ENCODE results near the gene KCNK3.
"Not testable (repeated sequence)": the region's sequence is repeated elsewhere in the genome, so short reads cannot be mapped to it uniquely, and the experiment has no call there.

KCNK3 gene

DNA sequence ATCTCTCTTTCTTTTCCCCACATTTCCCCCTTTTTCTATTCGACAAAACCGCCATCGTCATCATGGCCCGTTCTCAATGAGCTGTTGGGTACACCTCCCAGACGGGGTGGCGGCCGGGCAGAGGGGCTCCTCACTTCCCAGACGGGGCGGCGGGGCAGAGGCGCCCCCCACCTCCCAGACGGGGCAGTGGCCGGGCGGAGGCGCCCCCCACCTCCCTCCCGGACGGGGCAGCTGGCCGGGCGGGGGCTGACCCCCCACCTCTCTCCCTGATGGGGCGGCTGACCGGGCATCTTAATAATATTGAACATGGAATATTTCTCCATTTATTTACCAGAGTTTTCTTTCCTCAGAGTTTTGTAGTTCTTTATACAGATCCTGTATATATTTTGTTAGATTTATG, 27.2 kb upstream of the KCNK3 start:
- in situ Hi-C loops (cut with MboI; ENCODE audit: low sequenced_read_pairs), result not testable (repeated sequence)

DNA sequence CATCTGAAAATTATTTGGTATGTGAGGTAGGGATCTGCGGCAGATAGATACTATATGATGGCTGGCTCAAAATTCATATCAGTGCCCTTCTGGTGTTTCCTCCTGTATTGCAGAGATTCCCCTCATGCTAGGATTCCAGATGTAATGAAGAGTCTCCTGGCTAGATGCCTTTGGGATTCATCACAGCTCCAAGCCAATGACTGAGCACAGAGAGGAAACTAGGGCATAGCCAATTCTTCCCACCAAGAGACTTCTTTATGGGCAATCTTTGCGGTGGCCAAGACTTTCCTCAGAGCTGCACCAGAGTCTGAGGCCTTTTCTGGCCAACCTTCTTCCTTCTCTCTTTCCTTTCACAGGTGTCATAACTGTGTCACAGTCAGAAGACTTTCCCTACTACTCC, 25.9 kb upstream of the KCNK3 start:
- in situ Hi-C loops (cut with MboI; ENCODE audit: low sequenced_read_pairs), result no loop called here

GRCh38 chr2:26668041-26668440, 24.5 kb upstream of the KCNK3 start:
- in situ Hi-C loops (cut with MboI; ENCODE audit: low sequenced_read_pairs), result no loop called here

- in situ Hi-C loops (cut with MboI; ENCODE audit: low sequenced_read_pairs), result no loop called here
Measured at GRCh38 chr2:26668856-26669750, 23.4 kb upstream of the KCNK3 start.

- in situ Hi-C loops (cut with MboI; ENCODE audit: low sequenced_read_pairs), result no loop called here
Measured at GRCh38 chr2:26670171-26670570, 22.4 kb upstream of the KCNK3 start.

GRCh38 chr2:26670931-26671460, 21.5 kb upstream of the KCNK3 start:
- in situ Hi-C loops (cut with MboI; ENCODE audit: low sequenced_read_pairs), result no loop called here

- in situ Hi-C loops (cut with MboI; ENCODE audit: low sequenced_read_pairs), result no loop called here
Measured at GRCh38 chr2:26671691-26672090, 20.8 kb upstream of the KCNK3 start.

GRCh38 chr2:26672112-26672817, 20.3 kb upstream of the KCNK3 start:
- in situ Hi-C loops (cut with MboI; ENCODE audit: low sequenced_read_pairs), result no loop called here

DNA sequence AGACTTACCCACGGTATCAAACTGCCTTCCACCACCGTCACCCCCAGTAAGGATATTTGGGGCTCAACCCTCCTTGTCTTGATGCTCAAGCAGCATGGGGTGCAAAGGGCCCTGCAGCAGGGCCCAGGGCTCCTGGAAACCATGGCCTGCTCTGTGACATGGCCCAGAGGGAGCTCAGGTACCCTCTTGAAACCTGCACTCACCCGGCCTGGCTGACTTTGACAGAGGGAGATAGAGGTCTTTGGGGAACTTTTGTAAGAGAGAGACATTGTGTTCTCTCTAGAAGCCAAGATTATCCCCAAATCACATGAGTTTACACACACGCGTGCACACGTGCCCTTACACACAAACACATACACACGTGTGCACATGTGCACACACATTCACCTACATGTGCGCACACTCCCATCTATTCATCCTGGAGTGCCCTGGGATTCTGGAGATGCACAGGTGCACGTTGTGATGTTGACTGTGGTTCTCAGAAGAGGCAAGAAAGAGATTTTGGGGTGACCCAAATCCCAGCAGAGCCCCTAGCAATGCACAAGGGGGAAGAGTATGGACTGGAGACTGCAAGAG, 19.6 kb upstream of the KCNK3 start:
- in situ Hi-C loops (cut with MboI; ENCODE audit: low sequenced_read_pairs), result no loop called here

DNA sequence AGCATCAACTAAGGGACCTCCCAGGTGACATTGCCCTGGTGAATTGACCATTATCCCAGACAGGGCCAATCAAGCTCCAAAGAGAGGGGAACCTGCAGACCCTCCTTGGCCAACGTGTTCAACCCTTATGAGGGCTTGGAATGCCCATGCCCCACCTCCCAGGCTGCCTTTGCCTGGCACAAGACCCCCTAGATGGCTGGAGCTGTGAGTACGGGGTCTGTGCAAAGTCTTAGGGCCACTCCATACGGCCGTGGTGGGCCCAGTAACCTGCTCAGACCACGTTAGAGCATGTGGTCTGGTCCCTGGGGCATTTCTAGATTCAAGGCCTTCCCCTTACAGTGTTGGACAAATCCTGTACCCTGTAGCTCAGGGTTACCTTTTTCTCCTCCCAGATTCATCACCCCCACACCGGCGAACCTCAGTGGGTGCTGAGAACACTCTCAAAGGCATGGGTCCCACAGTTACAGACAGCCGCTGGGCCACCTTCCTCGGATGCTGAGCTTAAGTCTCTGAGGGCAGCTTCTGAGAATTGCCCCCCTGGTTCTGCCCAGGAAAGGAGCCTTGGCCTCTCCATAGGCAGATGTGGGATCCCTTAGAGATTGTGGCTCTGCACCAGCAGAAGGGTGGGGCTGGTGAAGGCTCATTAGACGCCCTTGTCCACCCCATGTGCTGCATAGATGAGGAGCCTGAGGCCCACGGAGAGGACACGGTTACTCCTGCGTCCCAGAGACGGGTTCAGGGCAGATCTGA, 18.3 kb upstream of the KCNK3 start:
- in situ Hi-C loops (cut with MboI; ENCODE audit: low sequenced_read_pairs), result no loop called here

GRCh38 chr2:26674771-26675170, 17.8 kb upstream of the KCNK3 start:
- in situ Hi-C loops (cut with MboI; ENCODE audit: low sequenced_read_pairs), result no loop called here

GRCh38 chr2:26675651-26676255, 16.8 kb upstream of the KCNK3 start:
- in situ Hi-C loops (cut with MboI; ENCODE audit: low sequenced_read_pairs), result no loop called here

GRCh38 chr2:26678035-26678434, 14.5 kb upstream of the KCNK3 start:
- in situ Hi-C loops (cut with MboI; ENCODE audit: low sequenced_read_pairs), result no loop called here

DNA sequence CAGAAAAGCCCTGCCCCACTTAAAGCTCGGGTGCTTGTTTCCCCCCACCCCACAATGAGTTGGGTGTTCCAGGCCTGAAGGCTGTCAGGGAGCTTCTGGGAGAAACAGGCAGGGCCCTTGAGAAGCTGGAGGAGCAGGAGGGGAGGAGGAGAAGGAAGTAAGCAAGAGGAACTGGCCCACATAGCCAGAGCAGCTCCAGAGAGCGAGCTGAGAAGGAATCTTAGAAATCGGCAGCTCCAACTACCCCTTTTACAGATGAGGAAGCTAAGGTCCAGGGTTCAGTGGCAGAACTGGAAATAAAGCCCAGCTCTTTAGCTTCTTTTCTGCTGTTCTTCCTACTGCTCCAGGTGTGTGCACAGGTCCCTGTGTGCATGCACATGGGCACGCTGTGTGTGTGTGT, 12.7 kb upstream of the KCNK3 start:
- in situ Hi-C loops (cut with MboI; ENCODE audit: low sequenced_read_pairs), result no loop called here

- in situ Hi-C loops (cut with MboI; ENCODE audit: low sequenced_read_pairs), result no loop called here
Measured at GRCh38 chr2:26681656-26682055, 10.9 kb upstream of the KCNK3 start.

DNA sequence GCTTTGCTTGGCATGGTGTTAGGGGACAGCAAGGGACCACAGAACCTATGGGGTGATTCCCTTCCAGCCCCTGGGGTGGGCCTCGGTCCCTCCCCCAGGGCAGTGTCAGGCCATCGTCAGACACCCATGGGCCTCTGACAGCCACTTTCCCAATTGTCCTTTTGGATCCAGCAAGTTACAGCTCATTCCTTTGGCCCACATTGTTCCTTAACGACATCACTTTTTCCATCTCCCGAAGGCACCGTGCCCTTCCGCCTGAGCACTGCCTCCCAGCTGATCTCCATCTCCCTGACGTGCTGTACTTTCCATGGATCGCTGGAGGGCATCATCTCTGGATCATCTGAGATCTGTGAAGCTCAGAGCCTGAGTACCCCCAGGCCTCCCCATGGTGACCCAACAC, 10.4 kb upstream of the KCNK3 start:
- in situ Hi-C loops (cut with MboI; ENCODE audit: low sequenced_read_pairs), result no loop called here

DNA sequence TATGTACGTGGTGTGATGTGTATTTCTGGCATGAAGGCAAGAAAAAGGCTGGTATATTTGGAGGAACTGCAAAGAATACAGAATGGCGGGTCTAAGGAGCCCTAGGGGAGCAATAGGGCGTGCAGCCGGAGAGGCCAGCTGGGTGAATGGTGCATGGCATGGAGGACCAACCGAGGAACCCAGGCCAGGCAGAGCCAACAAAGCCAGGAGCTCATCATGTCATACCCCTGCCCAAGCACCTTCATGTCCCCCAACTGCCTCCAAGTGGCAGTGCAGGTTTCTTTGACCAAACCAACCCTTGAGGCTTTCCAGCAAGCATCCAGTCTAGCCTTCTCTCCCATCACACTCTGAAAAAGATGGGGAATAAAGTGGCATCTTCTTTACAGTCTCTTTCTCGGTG, 8.9 kb upstream of the KCNK3 start:
- in situ Hi-C loops (cut with MboI; ENCODE audit: low sequenced_read_pairs), result no loop called here

DNA sequence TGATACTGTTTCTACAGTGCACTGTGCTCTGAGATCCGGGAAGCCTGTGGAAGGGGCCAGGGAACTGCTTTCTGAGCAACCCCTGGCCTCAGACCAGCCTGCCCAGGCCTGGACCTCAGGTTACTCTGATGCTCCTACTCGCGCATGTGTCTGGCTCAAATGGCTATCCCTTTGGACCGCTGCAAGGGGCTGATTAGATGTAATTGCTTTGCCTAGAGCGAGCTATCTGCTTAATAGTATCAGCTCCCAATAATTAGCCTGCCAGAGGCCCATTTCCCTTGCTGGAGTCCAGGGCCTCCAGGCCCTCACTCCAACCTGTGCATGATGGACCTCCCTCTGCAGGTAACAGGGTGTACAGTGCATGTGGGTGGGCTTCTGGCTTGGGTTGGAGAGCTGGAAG, 7.2 kb upstream of the KCNK3 start:
- in situ Hi-C loops (cut with MboI; ENCODE audit: low sequenced_read_pairs), result no loop called here

DNA sequence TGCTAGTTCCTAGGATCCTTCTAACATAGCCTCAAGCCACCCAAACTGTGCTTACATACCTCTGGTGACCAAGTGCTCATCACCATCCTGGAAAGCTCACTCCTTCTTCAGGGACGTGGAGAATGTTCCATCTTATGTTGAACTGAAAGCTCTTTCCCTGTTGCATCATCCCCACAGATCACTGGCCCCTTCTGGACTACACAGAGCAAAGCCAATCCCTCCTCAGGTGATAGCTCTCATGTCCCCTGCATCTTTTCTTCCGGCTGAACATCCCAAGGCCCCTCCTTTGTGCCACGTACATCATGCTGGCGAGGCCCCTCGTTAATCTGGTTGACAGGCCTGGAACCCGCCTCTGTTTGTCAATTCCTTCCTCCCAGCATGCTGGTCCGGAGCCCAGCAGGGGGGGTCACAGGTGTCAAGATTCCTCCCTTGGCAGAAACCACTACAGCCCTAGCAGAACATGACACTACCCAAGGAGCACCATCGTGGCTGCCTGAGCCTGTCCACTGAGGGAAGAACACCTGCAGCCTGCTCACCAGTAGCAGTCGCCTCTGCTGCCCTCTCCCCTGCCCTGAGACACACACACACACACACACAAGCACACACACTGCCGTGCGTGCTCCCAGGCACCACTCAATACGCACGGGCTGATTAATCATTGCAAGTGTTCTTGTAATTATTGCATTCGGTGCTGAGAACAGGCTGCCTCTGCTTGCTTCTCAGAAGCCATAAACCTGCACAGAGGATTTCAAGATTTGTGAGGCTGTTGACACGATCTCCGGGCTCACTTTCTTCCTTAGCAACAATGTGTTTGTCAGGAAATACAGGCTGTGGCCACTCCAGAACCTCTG, 6.3 kb upstream of the KCNK3 start:
- in situ Hi-C loops (cut with MboI; ENCODE audit: low sequenced_read_pairs), result no loop called here

GRCh38 chr2:26687328-26687727, 5.2 kb upstream of the KCNK3 start:
- in situ Hi-C loops (cut with MboI; ENCODE audit: low sequenced_read_pairs), result no loop called here
